Suppressor macrophage treated with lipopolysaccharide for 4 hours (primary cell): ENCODE data around the gene WFIKKN1.

Experiments used
- DNase-seq: peaks from one replicate; pipeline ENCODE4 v3.0.0-alpha.2; 2020

WFIKKN1 gene

GRCh38 chr16:630815-631405, at the start of gene WFIKKN1:
WFIKKN1 (plus strand) TSS chr16:630985; CDS start chr16:631254, 269 bp downstream.
- no peak for DNase-seq

- DNase-seq, result no peak
Measured at GRCh38 chr16:582218-582613, 48.6 kb upstream of the WFIKKN1 start.

DNA sequence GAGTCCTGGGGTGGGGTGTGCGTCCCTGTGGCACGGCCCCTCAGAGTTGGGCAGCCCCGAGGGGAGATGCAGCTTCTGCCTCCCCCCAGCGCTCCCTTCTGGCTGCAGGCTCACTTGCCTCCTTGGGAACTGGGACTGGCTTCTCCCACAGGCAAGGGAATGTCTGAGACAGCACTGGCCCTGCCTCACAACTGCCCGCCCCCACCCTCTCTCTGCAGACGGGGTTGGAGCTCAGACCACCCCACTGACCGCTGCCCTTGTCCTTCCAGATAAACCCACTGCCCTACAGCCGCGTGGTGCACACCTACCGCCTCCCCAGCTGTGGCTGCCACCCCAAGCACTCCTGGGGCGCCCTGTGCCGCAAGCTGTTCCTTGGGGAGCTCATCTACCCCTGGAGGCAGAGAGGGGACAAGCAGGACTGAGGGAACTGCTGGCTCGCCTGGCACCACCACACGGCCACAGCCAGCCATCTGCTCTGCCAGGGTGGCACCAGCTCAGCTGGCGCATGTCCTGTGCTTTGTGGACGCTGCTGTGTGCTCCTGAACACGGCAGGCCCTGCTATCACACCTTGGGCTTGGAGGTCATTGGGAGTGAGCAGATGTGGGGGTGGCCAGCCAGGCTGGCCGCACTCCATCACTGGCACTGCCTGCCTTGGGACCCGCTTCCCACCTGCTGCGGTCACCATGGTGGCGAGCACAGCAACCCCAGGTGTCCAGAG, 48.0 kb upstream of the WFIKKN1 start:
- DNase-seq, result no peak

- DNase-seq, result no peak
Measured at GRCh38 chr16:583470-583814, 47.3 kb upstream of the WFIKKN1 start.

DNA sequence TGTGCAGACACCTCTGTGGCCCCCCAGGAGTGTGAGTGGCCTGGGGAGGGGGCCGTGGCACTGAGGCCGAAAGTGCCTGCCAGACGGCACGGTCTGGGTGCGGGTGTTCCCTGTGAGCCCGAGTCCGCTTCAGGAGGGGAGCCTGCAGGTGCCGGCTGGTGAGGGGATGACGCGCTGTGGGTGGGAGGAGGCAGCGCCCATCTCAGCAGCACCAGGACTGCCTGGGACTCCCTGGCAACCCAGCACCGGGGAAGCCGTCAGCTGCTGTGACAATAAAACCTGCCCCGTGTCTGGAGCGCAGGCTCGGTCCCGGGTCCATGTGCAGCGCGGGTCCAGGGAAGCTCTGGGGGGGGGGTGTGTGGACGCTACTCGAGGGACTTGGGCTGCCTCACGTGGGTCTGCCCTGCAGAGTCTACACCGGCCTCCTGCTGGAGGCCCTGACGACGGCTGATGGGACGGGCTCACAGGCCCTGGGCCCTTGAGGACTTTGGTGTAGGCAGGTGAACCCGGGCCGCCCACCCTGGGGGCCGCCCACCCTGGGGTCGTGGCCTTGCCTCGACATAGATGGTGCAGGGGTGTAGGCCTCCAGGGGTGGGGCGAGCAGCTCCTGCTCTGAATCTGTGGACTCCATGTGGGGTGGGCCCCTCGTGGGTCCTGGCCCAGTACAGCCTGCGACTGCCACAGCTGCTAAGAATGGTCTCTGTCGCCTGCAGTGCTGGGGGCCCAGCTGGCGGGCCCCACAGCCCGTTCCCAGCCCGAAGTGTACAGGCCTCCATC, 46.8 kb upstream of the WFIKKN1 start:
- no peak for DNase-seq

DNA sequence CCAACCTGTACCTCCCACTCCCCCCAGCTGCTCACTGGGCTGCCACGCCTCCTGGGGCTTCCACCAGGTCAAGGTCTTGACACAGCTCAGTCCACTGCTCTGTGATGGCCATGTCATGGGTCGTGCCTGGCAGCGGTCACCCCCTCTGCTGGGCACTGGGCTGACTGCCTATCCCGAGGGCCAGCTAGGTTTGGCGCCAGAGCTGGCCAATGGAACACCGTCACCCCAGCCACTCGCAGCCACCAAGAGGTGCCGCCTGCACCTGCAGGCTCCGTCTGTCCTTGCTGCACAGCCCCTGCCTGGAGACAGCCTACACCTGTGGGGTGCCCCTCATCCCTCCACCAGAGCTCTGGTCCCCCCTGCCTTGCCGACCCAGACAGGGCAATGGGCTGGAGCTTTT, 45.4 kb upstream of the WFIKKN1 start:
- DNase-seq, result no peak

DNA sequence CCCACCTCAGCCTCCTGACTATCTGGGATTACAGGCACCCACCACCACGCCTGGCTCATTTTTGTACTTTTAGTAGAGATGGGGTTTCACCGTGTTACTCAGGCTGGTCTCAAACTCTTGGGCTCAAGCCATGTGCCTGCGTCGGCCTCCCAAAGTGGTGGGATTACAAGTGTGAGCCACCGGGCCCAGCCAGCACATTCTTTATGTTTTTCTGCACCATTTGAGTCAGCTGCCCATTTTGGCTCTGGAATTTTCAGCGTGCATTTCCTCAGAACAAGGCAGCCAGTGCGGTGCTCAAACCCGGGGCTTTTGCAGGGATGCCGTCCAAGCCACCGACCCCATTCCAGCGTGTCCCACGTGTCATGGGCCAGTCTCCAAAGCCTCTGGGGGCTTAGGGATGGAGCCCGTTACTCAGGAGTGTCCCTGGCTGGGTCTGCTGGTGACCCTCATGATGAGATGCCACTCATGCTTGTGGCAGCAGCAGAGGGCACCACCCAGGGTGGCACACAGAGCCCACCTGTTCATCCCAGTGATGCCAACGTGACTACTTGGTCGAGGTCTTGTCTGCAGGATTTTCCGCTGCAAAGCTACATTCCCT, 44.6 kb upstream of the WFIKKN1 start:
- no peak for DNase-seq

DNA sequence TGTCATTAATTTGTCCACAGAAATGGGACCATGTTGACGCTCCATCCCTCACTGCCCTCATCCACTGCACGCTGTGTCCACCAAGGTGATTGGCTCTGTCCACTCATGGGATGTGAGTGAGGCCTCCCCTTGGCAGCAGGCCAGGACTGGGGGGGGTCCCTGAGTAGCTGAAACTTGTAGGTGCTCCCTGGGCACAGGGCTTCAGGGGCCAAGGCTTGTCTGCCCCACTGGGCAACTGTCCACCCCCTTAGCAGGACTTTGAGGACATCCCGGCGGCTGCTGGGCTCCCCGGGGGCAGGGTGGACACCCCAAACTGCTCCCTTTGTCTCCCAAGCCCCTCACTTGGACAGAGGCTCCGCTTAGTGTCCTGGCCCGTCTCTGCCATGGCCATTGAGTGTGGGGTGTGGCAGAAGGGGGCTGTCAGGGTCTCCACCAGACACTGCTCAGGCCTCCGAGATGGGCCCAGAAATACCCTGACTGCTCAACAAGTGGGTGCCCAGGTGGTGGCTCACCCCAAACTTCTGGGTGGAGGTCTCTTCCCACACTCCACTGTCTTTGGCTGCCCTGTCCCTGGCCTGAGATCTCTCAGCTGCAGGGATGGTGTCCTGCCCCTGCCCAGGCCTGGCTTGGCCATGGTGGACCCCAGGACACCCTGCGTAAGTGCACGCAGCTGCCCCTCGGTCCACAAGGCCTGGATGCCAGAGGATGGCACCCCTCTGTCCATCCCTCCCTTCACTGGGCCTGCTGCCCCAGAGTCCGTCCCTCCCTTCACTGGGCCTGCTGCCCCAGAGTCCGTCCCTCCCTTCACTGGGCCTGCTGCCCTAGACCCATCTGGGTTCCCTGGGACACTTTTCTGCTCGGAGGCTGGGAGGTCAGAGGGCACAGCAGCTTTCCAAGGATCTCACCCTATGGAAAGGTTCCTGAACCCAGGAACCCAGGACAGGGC, 43.9 kb upstream of the WFIKKN1 start:
- no peak for DNase-seq

- DNase-seq, result peak; percentile 77
Measured at GRCh38 chr16:588639-588888, 42.2 kb upstream of the WFIKKN1 start.

DNA sequence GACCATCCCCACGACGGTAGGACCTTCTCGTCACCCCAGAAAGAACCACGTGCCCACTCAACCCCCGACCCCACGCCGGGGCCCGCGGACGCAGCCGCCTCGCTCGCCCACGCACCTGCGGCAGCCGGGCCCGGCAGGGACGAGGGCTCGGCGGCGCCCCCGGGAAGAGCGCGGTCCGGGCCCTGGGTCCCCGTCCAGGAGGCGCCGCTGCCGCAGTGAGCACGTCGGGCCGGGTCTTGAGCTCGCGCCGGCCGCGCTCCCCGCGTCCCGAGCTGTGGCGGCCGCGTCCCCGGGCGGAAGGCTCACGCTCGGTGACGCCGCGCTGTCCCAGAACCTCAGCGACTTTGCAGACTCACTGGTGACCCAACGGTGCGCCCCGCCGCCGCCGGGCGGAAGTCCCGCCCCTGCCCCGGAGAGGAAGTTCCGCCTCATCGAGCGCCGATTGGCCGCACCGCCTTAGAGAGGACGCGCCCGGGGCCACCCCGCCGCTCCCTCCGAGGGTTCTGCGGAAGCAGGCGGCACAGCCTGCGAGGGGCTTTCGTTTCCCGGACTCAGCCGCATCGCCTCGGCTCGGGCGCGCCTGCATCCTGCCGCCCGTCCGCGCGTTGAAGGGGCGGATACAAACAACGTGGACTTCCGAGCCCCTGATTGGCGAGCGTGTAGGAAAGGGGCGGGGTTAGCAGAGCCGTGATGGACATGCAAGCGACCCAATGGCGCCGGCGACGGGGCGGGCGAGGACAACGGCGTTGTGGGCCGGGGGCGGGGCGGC, 41.7 kb upstream of the WFIKKN1 start:
- DNase-seq, result peak; percentile 97

DNA sequence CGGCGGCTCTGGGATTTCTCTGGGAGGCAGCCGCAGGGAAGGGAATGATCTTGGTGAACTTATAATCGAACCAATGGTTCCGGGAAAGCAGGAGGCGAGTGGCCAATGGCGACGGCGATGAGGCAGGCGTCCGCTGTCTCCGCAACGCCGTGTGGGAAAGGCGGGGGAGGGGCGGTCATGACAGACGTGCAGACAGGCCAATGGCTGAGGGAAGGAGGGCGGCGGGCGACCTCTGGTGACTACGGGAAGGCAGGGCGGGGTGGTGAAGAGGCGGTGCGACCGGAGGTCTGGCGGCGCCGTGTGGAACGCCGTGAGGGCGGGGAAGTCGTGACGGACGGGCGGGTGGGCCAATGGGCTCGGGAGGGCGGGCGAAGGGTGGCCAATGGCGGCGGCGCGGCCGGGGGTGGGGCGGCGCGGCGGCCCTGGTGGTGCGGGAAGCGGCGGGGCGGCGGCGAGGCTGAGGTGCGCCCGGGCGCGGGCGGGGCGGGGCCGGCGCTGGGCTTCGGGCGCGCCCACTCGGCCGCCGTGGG, 41.1 kb upstream of the WFIKKN1 start, which contains the start of gene RAB40C:
RAB40C (plus strand) TSS at position 409 of the 530 bp plus-strand sequence. CDS start 226 bp downstream, outside the sequence.
- DNase-seq, result peak; percentile 99

- peak; percentile 30 for DNase-seq
Measured at GRCh38 chr16:590188-590814, 40.5 kb upstream of the WFIKKN1 start.

DNA sequence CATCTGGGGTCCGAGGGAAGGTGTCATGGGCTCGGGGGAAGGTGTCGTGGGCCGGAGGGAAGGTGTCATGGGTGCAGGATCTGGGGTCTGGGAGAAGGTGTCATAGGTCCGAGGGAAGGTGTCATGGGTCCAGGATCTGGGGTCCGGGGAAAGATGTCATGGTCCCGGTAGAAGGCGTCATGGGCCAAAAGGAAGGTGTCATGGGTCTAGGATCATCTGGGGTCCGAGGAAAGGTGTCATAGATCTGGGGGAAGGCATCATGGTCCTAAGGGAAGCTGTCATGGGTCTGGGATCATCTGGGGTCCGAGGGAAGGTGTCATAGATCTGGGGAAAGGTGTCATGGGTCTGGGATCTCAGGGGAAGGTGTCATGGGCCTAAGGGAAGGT, 40.0 kb upstream of the WFIKKN1 start:
- no peak for DNase-seq

DNA sequence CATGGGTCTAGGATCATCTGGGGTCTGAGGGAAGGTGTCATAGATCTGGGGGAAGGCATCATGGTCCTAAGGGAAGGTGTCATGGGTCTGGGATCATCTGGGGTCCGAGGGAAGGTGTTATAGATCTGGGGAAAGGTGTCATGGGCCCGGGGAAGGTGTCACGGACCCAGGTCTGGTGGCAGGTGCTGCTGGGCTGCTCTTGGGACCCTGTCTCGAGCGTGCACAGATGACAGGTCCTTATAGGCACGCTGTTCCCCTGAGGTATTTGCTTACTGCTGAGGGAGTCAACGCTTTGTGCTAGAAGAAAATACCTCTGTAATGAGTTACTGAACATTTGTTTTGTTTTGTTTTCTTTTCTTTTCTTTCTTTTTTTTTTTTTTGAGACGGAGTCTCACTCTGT, 39.6 kb upstream of the WFIKKN1 start:
- DNase-seq, result no peak

DNA sequence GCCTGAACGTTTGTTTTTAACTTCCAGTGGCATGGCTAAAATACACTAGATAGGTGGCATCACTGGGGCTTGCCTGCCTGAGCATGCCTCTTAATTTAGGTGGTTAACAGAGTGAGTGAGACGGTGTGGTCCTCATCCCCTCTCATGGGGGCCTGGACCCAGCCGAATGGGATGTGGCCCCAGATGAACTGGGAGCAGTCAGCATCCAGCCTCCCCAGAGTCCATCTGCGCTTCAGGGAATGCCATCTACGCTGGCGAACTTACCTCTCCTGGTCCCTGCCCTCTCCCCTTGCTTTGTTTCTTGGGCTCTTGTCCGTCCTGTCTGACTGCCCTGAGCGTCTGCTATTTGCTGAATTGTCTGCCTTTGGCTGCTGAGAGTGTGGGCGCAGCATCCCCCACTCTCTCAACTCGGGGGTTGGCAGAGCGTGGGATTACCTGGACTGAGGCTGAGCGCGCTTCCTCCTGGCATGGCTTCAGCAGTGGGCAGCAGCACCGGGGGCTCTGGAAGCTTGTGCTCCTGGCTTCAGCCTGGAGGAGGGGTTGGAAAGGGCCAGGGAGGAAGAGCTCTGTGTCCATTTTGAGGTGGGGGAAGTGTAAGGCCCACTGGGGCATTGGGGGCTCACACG, 38.8 kb upstream of the WFIKKN1 start:
- DNase-seq, result no peak

GRCh38 chr16:592518-593306, 38.1 kb upstream of the WFIKKN1 start:
- peak; percentile 64 for DNase-seq

DNA sequence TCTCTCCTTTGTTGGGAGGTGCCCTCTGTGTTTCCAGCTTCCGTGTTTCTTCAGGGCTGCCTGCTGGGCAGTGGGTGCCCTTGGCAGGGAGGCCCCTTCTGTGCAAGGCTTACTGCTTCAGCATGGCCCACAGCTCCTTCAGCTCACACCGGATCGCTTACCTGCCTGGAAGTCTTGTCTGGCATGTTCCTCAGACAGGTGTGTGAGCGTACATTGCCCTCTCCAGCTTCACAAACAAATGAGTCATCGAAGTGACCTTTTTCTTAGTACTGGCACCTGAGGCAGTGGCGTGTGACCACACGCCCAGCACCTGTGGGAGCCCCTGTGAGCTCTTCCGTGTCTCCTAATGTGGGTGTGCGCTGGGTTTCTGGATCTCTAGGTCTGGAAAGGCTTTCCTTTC, 37.4 kb upstream of the WFIKKN1 start:
- no peak for DNase-seq

DNA sequence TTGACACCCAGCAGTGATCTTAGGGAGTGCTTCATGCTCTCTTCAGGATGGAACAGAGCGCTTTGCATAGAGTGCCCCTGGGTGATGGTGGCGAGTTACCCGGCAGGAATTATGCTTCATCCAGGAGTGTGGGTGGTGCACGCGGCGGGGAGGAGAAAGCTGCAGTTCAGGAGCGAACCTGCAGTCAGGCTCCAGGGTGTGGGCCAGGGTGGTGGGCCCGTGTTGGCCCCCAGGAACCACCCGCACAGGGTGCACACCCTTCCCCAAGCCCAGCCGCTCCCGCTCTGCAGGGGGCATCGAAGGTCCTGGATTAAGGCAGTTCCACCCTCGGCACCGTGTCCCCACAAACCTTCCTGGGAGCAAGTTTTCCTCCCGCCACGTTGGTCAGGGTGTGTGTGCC, 37.0 kb upstream of the WFIKKN1 start:
- DNase-seq, result no peak

DNA sequence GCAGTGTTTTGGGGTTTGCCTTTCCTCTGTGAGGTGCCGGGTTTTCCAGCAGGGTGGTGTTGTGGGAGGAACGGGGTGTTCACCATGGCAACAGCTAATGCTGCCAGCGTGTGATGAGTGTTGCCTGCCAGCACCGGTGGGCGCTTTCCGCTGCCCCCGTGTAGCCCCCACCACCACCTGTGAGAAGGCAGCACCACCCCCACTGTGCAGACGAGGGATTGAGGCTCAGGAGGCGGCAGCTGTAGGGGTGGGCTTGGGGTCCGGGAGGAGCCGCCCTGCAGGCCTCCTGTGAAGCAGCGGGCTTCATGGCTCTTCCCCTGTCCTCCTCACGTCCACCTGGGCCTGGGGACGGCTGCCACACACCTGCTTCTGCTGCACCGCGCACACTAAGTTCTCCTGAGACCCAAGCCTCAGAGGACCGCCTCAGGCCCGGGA, 35.7 kb upstream of the WFIKKN1 start:
- no peak for DNase-seq
